ENCODE data around the gene ZNF398. TPM values are rescaled to one million over a fixed set of nuclear protein-coding genes. Genes with fewer than 3 reads are reported as not detected.

ZNF398 gene
- total and polyA plus RNA-seq, 9 of the 15 experiments (the other 6 are each of a cell fraction or from before 2014, with no cell fraction given), result 4.0 to 18.6 (median 10.4) TPM

DNA sequence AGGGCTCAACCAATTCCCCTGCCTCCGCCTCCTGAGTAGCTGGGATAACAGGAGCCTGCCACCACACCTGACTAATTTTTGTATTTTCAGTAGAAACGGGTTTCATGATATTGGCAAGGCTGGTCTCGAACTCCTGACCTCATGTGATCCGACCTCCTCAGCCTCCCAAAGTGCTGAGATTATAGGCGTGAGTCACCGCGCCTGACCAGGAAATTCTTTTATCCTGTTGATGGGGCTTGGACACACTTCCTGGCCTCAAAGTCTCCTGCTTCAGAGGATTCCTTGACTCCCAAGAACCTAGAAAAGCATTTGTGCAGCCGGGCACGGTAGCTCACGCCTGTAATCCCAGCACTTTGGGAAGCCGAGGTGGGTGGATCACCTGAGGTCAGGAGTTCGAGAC lies 37.3 kb upstream of the ZNF398 start:
- WGBS (ENCODE audit: insufficient coverage, low coverage, missing lambda C conversion rate), result 15% methylated on average over 11 of the region's 12 CpGs
- H3K4me3 ChIP-seq, result no peak overlapping the region
- H3K79me2 ChIP-seq (ENCODE audit: control insufficient read depth, insufficient read depth, low read length), result no peaks in the 10 kb centered on the region
- FAIRE-seq (no peak), DNase-seq (ENCODE audit: extremely low read depth in 1 of 4, low spot score in 3 of 4) (no peak), ATAC-seq (no peak)
- peak; percentile 33 for TF ChIP-seq TBP (optimal IDR thresholded peaks at IDR 0.05; ENCODE audit: low read depth, low read length)
- TF ChIP-seq FOSL1 (tag; conservative IDR thresholded peaks at IDR 0.05), result peak; percentile 44
- 0 out of 4 replicates have a peak, but pooled peaks of 1 of the 2 experiments have one; percentile 28 for TF ChIP-seq TRIM24 (IDR thresholded peaks at IDR 0.05)
- TF ChIP-seq, protein P1, sequence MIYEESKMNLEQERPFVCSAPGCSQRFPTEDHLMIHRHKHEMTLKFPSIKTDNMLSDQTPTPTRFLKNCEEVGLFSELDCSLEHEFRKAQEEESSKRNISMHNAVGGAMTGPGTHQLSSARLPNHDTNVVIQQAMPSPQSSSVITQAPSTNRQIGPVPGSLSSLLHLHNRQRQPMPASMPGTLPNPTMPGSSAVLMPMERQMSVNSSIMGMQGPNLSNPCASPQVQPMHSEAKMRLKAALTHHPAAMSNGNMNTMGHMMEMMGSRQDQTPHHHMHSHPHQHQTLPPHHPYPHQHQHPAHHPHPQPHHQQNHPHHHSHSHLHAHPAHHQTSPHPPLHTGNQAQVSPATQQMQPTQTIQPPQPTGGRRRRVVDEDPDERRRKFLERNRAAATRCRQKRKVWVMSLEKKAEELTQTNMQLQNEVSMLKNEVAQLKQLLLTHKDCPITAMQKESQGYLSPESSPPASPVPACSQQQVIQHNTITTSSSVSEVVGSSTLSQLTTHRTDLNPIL (CRISPR knock-in tag; IDR thresholded peaks at IDR 0.05), result no peak
- TF ChIP-seq, protein P2, sequence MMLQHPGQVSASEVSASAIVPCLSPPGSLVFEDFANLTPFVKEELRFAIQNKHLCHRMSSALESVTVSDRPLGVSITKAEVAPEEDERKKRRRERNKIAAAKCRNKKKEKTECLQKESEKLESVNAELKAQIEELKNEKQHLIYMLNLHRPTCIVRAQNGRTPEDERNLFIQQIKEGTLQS (IDR thresholded peaks at IDR 0.05), result peak; percentile 46
- TF ChIP-seq, protein P2 (CRISPR knock-in tag; conservative IDR thresholded peaks at IDR 0.05), result no peak
- TF ChIP-seq KDM1A (IDR thresholded peaks at IDR 0.05), result 0 out of 4 replicates have a peak, but pooled peaks of 1 of the 2 experiments have one; percentile 28
- TF ChIP-seq JUND (IDR thresholded peaks at IDR 0.05; ENCODE audit: borderline replicate concordance, low read depth, low read length), result peak; percentile 58; the same call in 1 of the 2 replicates
- TF ChIP-seq JUND (tag; IDR thresholded peaks at IDR 0.05; ENCODE audit: borderline replicate concordance, low read depth, low read length), result no peak; the same call in 2 of the 3 replicates
- TF ChIP-seq CBFA2T3 (IDR thresholded peaks at IDR 0.05), result no peak
- no peaks in the 10 kb centered on the region for H3K9me3 ChIP-seq (replicated peaks; ENCODE audit: control insufficient read depth, insufficient read depth, low read depth, low read length)
- intact Hi-C loops (cut with micrococcal nuclease), result no loop called here
- no peaks in the 10 kb centered on the region; a peak in 1 of 5 replicates for H3K4me1 ChIP-seq (replicated peaks in 1 of 2; ENCODE audit: control insufficient read depth in 2 of 2, insufficient read depth in 2 of 2, low read length in 2 of 2)
- no peaks in the 10 kb centered on the region for H4K20me1 ChIP-seq (replicated peaks; ENCODE audit: control insufficient read depth, insufficient read depth, low read length)
- H3K36me3 ChIP-seq (ENCODE audit: control insufficient read depth, insufficient read depth, low read length), result no peaks in the 10 kb centered on the region
- ChIA-PET CTCF (ENCODE audit: low intra/inter-chr PET ratio) (no interaction called here), POLR2A (interaction anchor here (0.6 to 2.1 kb wide), 3 partner anchors 13 to 27 kb away, joined by 3 to 7 read pairs (median 3); partner anchors contain the start of gene ZNF425)
- in situ Hi-C loops (cut with MboI), result no loop called here
- no TSS peak for BruUV-seq (replicated peaks)
- no peak overlapping the region for H3K4me2 ChIP-seq (ENCODE audit: insufficient read depth, low read length)
- H2AFZ ChIP-seq (ENCODE audit: low read depth, low read length), result no peak overlapping the region
- no peaks in the 10 kb centered on the region for H3K9me1 ChIP-seq (ENCODE audit: control insufficient read depth, insufficient read depth, low read length)
- H3K27me3 ChIP-seq (ENCODE audit: control insufficient read depth in 2 of 2, insufficient read depth in 2 of 2, low read length in 2 of 2), result peaks cover 2 to 6% of the 10 kb centered on the region in 2 experiments; a peak in 3 of 5 replicates
- no peak overlapping the region for H3K9ac ChIP-seq (ENCODE audit: insufficient read depth in 1 of 2, low read depth in 2 of 2, low read length in 2 of 2)
- H3K27ac ChIP-seq (ENCODE audit: extremely low read depth, low read depth, low read length), result no peak overlapping the region

Data from K562 (cell line).